Fibroblast of gingiva (primary cell): ENCODE measurements around the gene SLF2.
A peak's percentile ranks its signal among the peaks of the same experiment; 100 is the strongest.

Experiments used
- DNase-seq: peaks from one replicate; pipeline ENCODE4 v3.0.0-alpha.2; 2011; ENCODE audit warnings: low read depth

Gene SLF2

GRCh38 chr10:100980711-100981110 lies 67.9 kb downstream of the SLF2 start:
- DNase-seq = no peak

GRCh38 chr10:100981178-100981772 lies 68.5 kb downstream of the SLF2 start:
- no peak for DNase-seq

GRCh38 chr10:100982916-100983830 lies 70.4 kb downstream of the SLF2 start:
- no peak for DNase-seq

- DNase-seq = no peak
Observed at GRCh38 chr10:100983868-100984671, 71.3 kb downstream of the SLF2 start.

GRCh38 chr10:100984672-100985177 lies 72.0 kb downstream of the SLF2 start:
- no peak for DNase-seq

- no peak for DNase-seq
Observed at GRCh38 chr10:100985336-100985735, 72.6 kb downstream of the SLF2 start.

GRCh38 chr10:100986623-100986951 lies 73.8 kb downstream of the SLF2 start:
- no peak for DNase-seq

GRCh38 chr10:100986952-100987684 lies 74.4 kb downstream of the SLF2 start, which contains the start of the genes MRPL43 and TWNK:
Gene MRPL43 (minus strand): TSS chr10:100987497. CDS start chr10:100987443, 54 bp downstream.
Gene TWNK (plus strand): TSS chr10:100987543. CDS start chr10:100988211, 668 bp downstream.
- peak; percentile 51 for DNase-seq

GRCh38 chr10:100987685-100988049 lies 74.9 kb downstream of the SLF2 start:
- no peak for DNase-seq

- no peak for DNase-seq
Observed at GRCh38 chr10:100988166-100988565, 75.4 kb downstream of the SLF2 start.

GRCh38 chr10:100989088-100989487 lies 76.3 kb downstream of the SLF2 start:
- no peak for DNase-seq

GRCh38 chr10:100993986-100994708 lies 81.4 kb downstream of the SLF2 start:
- DNase-seq = no peak

- DNase-seq = no peak
Observed at GRCh38 chr10:100995181-100995580, 82.4 kb downstream of the SLF2 start.

- no peak for DNase-seq
Observed at GRCh38 chr10:100996678-100997359, 84.1 kb downstream of the SLF2 start.

- DNase-seq = peak; percentile 65
Observed at GRCh38 chr10:100997360-100998182, 84.8 kb downstream of the SLF2 start.

- DNase-seq = peak; percentile 78
Observed at GRCh38 chr10:100998183-100998990, 85.6 kb downstream of the SLF2 start.

GRCh38 chr10:100998991-100999741 lies 86.4 kb downstream of the SLF2 start:
- DNase-seq = peak; percentile 84

GRCh38 chr10:100999742-101000126 lies 87.0 kb downstream of the SLF2 start, which contains the start of gene LZTS2:
Gene LZTS2 (plus strand): TSS chr10:100999808. CDS start chr10:101002539, 2,731 bp downstream.
- DNase-seq = no peak
